A673 (cell line): Measurements from ENCODE around the gene TFIP11. TPM values are rescaled to one million over a fixed set of nuclear protein-coding genes. Genes with fewer than 3 reads are reported as not detected.

Experiments
- BruUV-seq: library from RNA; stranded (reverse); fragments of 400-500 nt; replicated peaks from 2 replicates; lab custom pipeline; 2021; lab: Mats Ljungman, UMichigan
- CTCF ChIA-PET: fragments of 300-600 bp; sonication (Branson Sonifier 250); formaldehyde crosslinking; loops from one replicate; lab custom pipeline; 2022; ENCODE audit warnings: antibody characterized with exemption; lab: Charles Lee
- POLR2A ChIA-PET: fragments of 300-600 bp; sonication (Branson Sonifier 250); formaldehyde crosslinking; loops from one replicate; lab custom pipeline; 2022; ENCODE audit warnings: antibody characterized with exemption; ENCODE audit not compliant: low non-redundant PET; lab: Charles Lee
- DNase-seq: peaks from one replicate; pipeline ENCODE4 v3.0.0-alpha.2; 2015; ENCODE audit warnings: low spot score
- H3K27ac ChIP-seq: fragments of 200-600 bp; sonication (generic); 2 replicates; pipeline ENCODE4 v1.5.1; 2016; ENCODE audit warnings: mixed run types, low read depth, mild to moderate bottlenecking, mixed read lengths, antibody characterized with exemption, low read length; ENCODE audit not compliant: poor library complexity, severe bottlenecking
- H3K27me3 ChIP-seq: fragments of 200-600 bp; sonication (generic); replicated peaks from 2 replicates; pipeline ENCODE4 v1.6.1; 2017; ENCODE audit warnings: mixed run types, low read depth, mild to moderate bottlenecking, mixed read lengths, antibody characterized with exemption, low read length; ENCODE audit not compliant: insufficient read depth, poor library complexity
- H3K36me3 ChIP-seq: fragments of 200-600 bp; sonication (generic); 2 replicates; pipeline ENCODE4 v1.6.1; 2016; ENCODE audit warnings: mixed run types, mild to moderate bottlenecking, mixed read lengths, antibody characterized with exemption, low read length; ENCODE audit not compliant: insufficient read depth, poor library complexity, severe bottlenecking
- H3K4me1 ChIP-seq: fragments of 200-600 bp; sonication (generic); 2 replicates; pipeline ENCODE4 v1.6.1; 2017; ENCODE audit warnings: mixed run types, mild to moderate bottlenecking, mixed read lengths, antibody characterized with exemption, low read length; ENCODE audit not compliant: insufficient read depth, poor library complexity, severe bottlenecking
- H3K4me3 ChIP-seq: fragments of 200-600 bp; sonication (generic); 2 replicates; pipeline ENCODE4 v1.5.1; 2016; ENCODE audit warnings: low read depth, mixed run types, mild to moderate bottlenecking, mixed read lengths, low read length; ENCODE audit not compliant: poor library complexity, severe bottlenecking
- H3K9me3 ChIP-seq: fragments of 200-600 bp; sonication (generic); 2 replicates; pipeline ENCODE4 v1.6.1; 2016; ENCODE audit warnings: mixed run types, low read depth, mild to moderate bottlenecking, mixed read lengths, antibody characterized with exemption, low read length; ENCODE audit not compliant: poor library complexity, severe bottlenecking
- CTCF ChIP-seq: fragments of 300-800, 200-600 bp; sonication (generic); conservative IDR thresholded peaks from 2 replicates; pipeline ENCODE4 v1.5.1; 2017; ENCODE audit warnings: low read depth, mild to moderate bottlenecking, antibody characterized with exemption, low read length, moderate library complexity, mixed read lengths
- EZH2 ChIP-seq: fragments of 200-600 bp; sonication (generic); IDR thresholded peaks from 2 replicates; pipeline ENCODE4 v1.6.1; 2017; ENCODE audit warnings: borderline replicate concordance, low read depth, mild to moderate bottlenecking, mixed read lengths, antibody characterized with exemption, low read length; ENCODE audit not compliant: poor library complexity, severe bottlenecking
- intact Hi-C: fragments of 100-400 bp; cut with micrococcal nuclease; formaldehyde crosslinking; loops from one replicate; pipeline ENCODE4 v1.10.0; 2022; ENCODE audit not compliant: unreplicated experiment
- total RNA-seq: library from RNA; stranded (reverse); gene quantifications from 2 replicates; pipeline ENCODE4 v1.2.3, GENCODE V29; 2021

The TFIP11 gene
- total RNA-seq, 1 experiment from 2014 or later, result 46.4 TPM

- no peak overlapping the region for H3K4me3 ChIP-seq
- no TSS peak for BruUV-seq
- TF ChIP-seq CTCF (no peak), EZH2 (no peak)
- peaks cover 32% of the 10 kb centered on the region for H3K36me3 ChIP-seq
- POLR2A ChIA-PET, result interaction anchor here (0.6 kb wide), 1 partner anchor 1894 kb away, joined by 4 read pairs; no protein-coding TSS in a partner anchor
- no peak overlapping the region for H3K27ac ChIP-seq
- intact Hi-C loops, result no loop called here
- no peak for DNase-seq
- CTCF ChIA-PET, result no interaction called here
- H3K9me3 ChIP-seq, result no peaks in the 10 kb centered on the region
- peaks cover 28% of the 10 kb centered on the region for H3K4me1 ChIP-seq
- no peaks in the 10 kb centered on the region for H3K27me3 ChIP-seq
Observed at GRCh38 chr22:26485806-26486390, 26.4 kb downstream of the TFIP11 start.

GRCh38 chr22:26485013-26485412 lies 27.3 kb downstream of the TFIP11 start:
- Histone ChIP-seq H3K27ac (peak overlapping the region; percentile 11), H3K4me3 (peak overlapping the region; percentile 97), H3K27me3 (no peaks in the 10 kb centered on the region), H3K36me3 (peaks cover 25% of the 10 kb centered on the region), H3K9me3 (no peaks in the 10 kb centered on the region), H3K4me1 (peaks cover 36% of the 10 kb centered on the region)
- ChIA-PET CTCF (no interaction called here), POLR2A (interaction anchor here (0.5 kb wide), 1 partner anchor 11 kb away, joined by 5 read pairs; no protein-coding TSS in a partner anchor)
- no TSS peak for BruUV-seq
- no peak for DNase-seq
- TF ChIP-seq CTCF (no peak), EZH2 (no peak)
- intact Hi-C loops, result no loop called here

GRCh38 chr22:26484360-26484706 lies 27.9 kb downstream of the TFIP11 start:
- peaks cover 39% of the 10 kb centered on the region for H3K4me1 ChIP-seq
- ChIA-PET CTCF (no interaction called here), POLR2A (no interaction called here)
- peaks cover 18% of the 10 kb centered on the region for H3K36me3 ChIP-seq
- intact Hi-C loops, result no loop called here
- H3K9me3 ChIP-seq, result no peaks in the 10 kb centered on the region
- TSS peak; percentile 55 for BruUV-seq
- peak overlapping the region; percentile 94 for H3K27ac ChIP-seq
- no peak for DNase-seq
- peak overlapping the region; percentile 97 for H3K4me3 ChIP-seq
- TF ChIP-seq EZH2 (no peak), CTCF (no peak)
- H3K27me3 ChIP-seq, result no peaks in the 10 kb centered on the region
